ENCODE measurements around the gene MID1IP1. TPM values are rescaled to one million over a fixed set of nuclear protein-coding genes. Genes with fewer than 3 reads are reported as not detected.

Gene MID1IP1
- total RNA-seq, 1 experiment from 2014 or later, result 100 TPM

GRCh38 chrX:38768079-38768478 is 33.2 kb upstream of the MID1IP1 start:
- Histone ChIP-seq H4K5ac (ENCODE audit: insufficient read length, low read depth, low read length) (no peak overlapping the region), H4K20me1 (ENCODE audit: control insufficient read depth, insufficient read depth, insufficient read length) (no peaks in the 10 kb centered on the region), H2AFZ (ENCODE audit: low read length) (no peak overlapping the region), H2BK120ac (ENCODE audit: low read depth, low read length, poor library complexity, severe bottlenecking) (no peak overlapping the region), H2BK12ac (ENCODE audit: insufficient read length, low read depth, low read length) (no peak overlapping the region), H2BK5ac (ENCODE audit: insufficient read length, low read length) (no peak overlapping the region), H3K9me3 (ENCODE audit: control insufficient read depth, low read depth, low read length) (no peaks in the 10 kb centered on the region), H3K14ac (ENCODE audit: insufficient read depth, low read length) (no peak overlapping the region), H3K4me2 (ENCODE audit: insufficient read depth, insufficient read length, low read length) (no peak overlapping the region), H3K4me1 (ENCODE audit: insufficient read depth, low read length) (no peaks in the 10 kb centered on the region), H2AK5ac (ENCODE audit: insufficient read length, low read length) (no peak overlapping the region), H3K18ac (ENCODE audit: insufficient read length, low read depth, low read length) (no peak overlapping the region), H3K79me1 (ENCODE audit: insufficient read depth, low read depth, low read length, poor library complexity, severe bottlenecking) (no peaks in the 10 kb centered on the region), H3K27me3 (ENCODE audit: insufficient read depth, low read length) (no peaks in the 10 kb centered on the region), H4K8ac (replicated peaks; ENCODE audit: insufficient read length, low read depth, low read length) (no peak overlapping the region), H2BK20ac (ENCODE audit: low read depth, low read length, poor library complexity, severe bottlenecking) (no peak overlapping the region), H3K9ac (ENCODE audit: extremely low read depth, insufficient read length, low read length) (no peak overlapping the region), H3K79me2 (ENCODE audit: insufficient read depth, low read length) (no peaks in the 10 kb centered on the region), H3K23ac (ENCODE audit: insufficient read length, low read depth, low read length) (no peak overlapping the region), H3K56ac (ENCODE audit: insufficient read length, low read depth, low read length) (no peak overlapping the region), H2BK15ac (ENCODE audit: low read depth, low read length) (no peak overlapping the region), H4K91ac (ENCODE audit: insufficient read length, low read depth, low read length) (no peak overlapping the region), H3K23me2 (ENCODE audit: insufficient read length, low read depth, low read length, poor library complexity, severe bottlenecking) (no peaks in the 10 kb centered on the region), H3K27ac (ENCODE audit: insufficient read length, low read depth, low read length) (no peak overlapping the region), H3K4ac (ENCODE audit: low read depth, low read length) (no peak overlapping the region), H3T11ph (ENCODE audit: low read length) (no peak overlapping the region)
- Mint-ChIP-seq H3K27me3 (ENCODE audit: low read depth) (no peaks in the 10 kb centered on the region), H3K9me3 (peaks cover 41 to 46% of the 10 kb centered on the region in 2 experiments), H3K4me1 (no peaks in the 10 kb centered on the region), H3K27ac (no peak overlapping the region), H3K4me3 (no peak overlapping the region), H3K36me3 (ENCODE audit: insufficient read depth in 1 of 3, low read depth in 3 of 3) (no peaks in the 10 kb centered on the region; a peak in 1 of 7 replicates)
- WGBS (ENCODE audit: extremely low coverage, insufficient read length, low lambda C conversion rate), result no CpG with 5 or more reads among the region's 2 CpGs
- no peak for DNase-seq
- TF ChIP-seq CTCF (conservative IDR thresholded peaks at IDR 0.05), result 0 out of 3 replicates have a peak, but pooled peaks have one; percentile 10
